NK-92 (cell line): ENCODE data around the gene AGRP.

ENCODE experiments used
- DNase-seq: peaks from one replicate; lab custom pipeline; 2025; ENCODE audit not compliant: unreplicated experiment; lab: John Stamatoyannopoulos, UW

Gene AGRP

GRCh38 chr16:67445913-67446907 lies 37.1 kb downstream of the AGRP start:
- no peak for DNase-seq

DNA sequence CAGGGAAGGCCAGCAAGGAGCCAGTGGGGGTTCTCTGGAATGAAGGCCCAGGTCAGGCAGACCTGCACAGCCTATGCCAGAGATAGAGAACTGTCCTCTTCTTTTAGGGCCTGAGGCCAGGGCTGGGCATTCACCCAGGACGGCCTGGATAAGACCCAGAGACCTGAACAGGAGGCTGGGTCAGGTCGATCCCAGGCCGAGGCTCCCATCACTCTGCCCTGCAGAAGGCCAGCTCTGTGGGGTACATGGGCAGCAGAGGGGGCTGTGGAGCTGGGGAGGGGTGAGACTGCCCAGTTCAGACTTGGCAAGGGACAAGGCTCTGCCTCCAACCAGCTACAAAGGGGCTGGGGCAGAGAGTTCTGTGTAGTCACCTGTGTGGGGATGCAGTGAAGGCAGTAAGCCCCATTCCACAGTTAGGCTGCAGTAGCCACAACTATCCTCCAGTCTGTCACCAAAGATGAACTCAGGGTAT lies 37.9 kb downstream of the AGRP start:
- no peak for DNase-seq

GRCh38 chr16:67445126-67445426 lies 38.3 kb downstream of the AGRP start:
- no peak for DNase-seq

DNA sequence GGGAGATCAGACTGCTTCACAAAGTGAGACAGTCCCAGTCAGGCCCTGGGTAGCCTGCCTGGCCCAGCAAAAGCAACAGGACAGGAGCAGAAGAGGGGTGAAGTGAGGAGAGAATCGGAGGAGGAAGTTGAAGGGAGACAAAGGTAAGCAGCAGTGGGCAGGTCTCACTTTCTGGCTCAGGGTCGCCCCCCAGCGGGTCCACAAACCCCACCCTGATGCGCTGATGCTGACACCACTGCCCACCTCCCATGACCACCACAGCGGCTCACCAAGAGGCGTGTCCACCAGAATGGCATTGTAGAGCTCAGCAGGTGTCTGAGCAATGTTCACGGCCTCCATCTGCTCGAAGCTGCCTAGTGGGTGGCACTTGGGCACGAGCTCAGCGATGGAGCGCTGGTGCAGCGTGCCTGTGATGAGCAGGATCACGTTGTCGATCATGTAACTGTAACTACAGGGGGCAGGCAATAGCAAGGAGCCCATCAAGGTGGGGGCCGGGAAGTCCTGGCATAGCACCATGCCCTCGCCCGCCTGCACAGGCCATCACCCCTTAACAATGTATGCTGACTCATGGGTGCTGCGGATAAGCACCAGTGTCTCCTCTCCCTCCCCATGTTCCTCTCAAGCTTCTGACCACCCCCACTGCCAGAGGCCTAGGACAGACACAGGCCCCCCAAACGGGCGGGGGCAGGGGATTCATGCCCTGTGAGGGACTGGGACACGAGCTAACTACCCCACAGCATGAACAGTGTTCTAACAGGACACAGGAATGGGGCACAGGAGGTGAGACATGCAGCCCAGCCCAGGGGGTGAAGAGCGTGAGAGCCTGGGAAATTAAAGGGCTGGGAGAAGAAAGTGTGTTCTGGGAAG lies 38.9 kb downstream of the AGRP start:
- no peak for DNase-seq

DNA sequence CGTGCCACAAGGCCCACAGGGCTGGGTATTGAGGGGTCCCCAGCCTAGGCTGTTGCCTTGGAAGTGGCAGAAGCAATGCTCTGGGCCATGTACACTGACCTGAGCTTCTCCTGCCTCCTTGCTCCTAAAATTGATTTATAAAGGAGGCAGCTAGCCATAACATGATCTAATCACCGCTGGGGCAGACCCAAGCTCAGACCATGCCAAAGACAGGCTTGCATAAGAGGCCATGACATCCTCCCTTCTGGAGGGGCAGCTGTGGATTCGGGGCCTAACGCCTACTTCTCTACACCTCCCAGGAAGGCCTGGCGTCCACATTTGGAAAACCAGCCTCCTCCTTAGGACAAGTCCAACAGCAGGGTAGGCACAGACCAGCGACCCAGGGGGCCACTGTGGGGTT lies 40.1 kb downstream of the AGRP start:
- DNase-seq, result no peak

- no peak for DNase-seq
Measured at GRCh38 chr16:67442581-67443255, 40.6 kb downstream of the AGRP start.

GRCh38 chr16:67441907-67442306 lies 41.4 kb downstream of the AGRP start:
- no peak for DNase-seq

- DNase-seq, result no peak
Measured at GRCh38 chr16:67441271-67441753, 42.0 kb downstream of the AGRP start.

- DNase-seq, result no peak
Measured at GRCh38 chr16:67438824-67439393, 44.4 kb downstream of the AGRP start.

DNA sequence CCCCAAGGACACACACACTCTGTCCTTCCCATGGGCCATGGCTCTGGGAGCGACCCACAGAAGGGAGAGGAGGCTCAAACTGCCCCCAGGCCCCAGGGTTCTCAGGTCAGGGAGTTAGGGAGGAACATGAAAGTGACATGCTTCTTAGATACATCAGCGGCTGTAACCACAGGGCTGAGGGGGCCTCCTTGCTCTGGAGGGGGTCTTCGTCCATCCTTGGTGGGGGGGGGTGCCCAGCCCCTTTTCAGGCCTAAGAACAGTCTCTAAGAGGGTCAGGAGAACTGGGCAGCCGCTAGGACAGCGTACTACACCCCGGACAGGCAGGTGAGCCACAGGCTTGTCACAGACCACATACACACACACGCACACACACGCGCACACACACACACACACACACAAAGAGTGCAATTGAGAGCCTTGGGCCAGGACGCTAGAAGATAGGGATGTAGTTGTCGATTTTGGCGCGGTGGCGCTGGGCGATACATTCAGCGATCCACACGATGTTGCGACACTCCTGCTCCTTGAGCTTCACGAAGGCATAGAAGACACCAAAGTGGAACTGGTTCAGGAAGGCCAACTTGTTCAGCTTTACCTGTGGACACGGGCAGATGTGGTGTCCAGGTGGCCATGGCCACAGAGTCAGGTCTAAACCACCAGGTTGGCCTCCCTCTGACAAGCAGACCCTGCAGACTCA lies 45.1 kb downstream of the AGRP start:
- no peak for DNase-seq

- DNase-seq, result no peak
Measured at GRCh38 chr16:67437513-67437912, 45.8 kb downstream of the AGRP start.

GRCh38 chr16:67436640-67437193 lies 46.6 kb downstream of the AGRP start:
- DNase-seq, result no peak

GRCh38 chr16:67435758-67436164 lies 47.6 kb downstream of the AGRP start:
- DNase-seq, result no peak

- no peak for DNase-seq
Measured at GRCh38 chr16:67433131-67433719, 50.1 kb downstream of the AGRP start.
